Inflammatory macrophage treated with lipopolysaccharide for 4 hours (primary cell): ENCODE results near the gene DRAM2.
"Not testable (repeated sequence)": the region's sequence is repeated elsewhere in the genome, so short reads cannot be mapped to it uniquely, and the experiment has no call there.

Experiments
- DNase-seq: peaks from one replicate; pipeline ENCODE4 v3.0.0-alpha.2; 2020

The DRAM2 gene

GRCh38 chr1:111079329-111079728 lies 60.6 kb downstream of the DRAM2 start:
- DNase-seq, result not testable (repeated sequence)

DNA sequence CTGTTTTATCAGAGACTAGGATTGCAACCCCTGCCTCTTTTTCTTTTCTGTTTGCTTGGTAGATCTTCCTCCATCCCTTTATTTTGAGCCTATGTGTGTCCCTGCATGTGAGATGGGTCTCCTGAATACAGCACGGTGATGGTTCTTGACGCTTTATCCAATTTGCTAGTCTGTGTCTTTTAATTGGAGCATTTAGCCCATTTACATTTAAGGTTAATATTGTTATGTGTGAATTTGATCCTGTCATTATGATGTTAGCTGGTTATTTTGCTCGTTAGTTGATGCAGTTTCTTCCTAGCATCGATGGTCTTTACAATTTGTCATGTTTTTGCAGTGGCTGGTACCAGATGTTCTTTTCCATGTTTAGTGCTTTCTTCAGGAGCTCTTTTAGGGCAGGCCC lies 62.6 kb downstream of the DRAM2 start:
- not testable (repeated sequence) for DNase-seq
